ENCODE measurements around the gene TDRD9. TPM values are rescaled to one million over a fixed set of nuclear protein-coding genes. Genes with fewer than 3 reads are reported as not detected.

Gene TDRD9
- total and polyA plus RNA-seq, 7 experiments from 2014 or later: 0.16 to 6.4 (median 0.43) TPM; not detected in 1

DNA sequence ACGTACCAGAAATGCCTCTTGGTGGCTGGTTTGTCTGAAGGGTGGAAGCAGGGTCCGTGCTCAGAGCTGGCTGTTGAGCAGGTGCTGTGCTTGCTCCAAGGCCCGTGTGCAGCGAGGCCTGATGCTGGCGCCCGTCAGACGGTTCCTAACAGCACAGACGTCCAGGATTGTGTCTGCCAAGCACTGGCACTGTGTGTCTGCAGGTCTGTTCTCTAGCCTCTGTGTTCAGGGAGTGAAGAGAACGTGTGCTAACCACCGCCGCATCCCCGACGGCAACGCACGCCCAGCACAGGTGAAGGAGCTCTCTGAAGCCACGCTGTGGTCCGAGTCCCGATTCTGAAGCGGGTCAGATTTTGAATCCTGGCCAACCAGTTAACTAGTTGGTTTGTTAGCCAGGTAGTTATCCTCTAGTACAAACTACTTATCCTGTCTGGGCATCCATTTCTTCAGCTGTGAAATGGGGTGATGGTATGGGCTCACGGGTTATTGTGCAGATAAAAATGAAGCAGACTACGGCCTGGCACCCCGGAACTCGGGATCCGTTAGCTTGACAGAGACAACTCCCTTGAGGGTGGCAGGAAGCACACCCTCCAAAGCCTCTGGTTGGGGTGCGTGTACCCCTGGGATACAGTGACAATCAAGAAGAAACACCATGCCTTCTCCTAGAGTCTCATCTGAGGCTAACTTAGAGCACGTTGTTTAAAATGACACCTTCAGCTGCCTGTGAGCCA, 18.6 kb upstream of the TDRD9 start:
- ChIA-PET CTCF (interaction anchor here (0.6 to 3.6 kb wide), 10 partner anchors 9 to 107 kb away, joined by 3 to 90 read pairs (median 5); no protein-coding TSS in a partner anchor), POLR2A (interaction anchor here (0.7 to 1.9 kb wide), 2 partner anchors 95 to 101 kb away, joined by 3 to 7 read pairs; no protein-coding TSS in a partner anchor)
- Histone ChIP-seq H3K27me3 (ENCODE audit: control insufficient read depth in 2 of 2, insufficient read depth in 2 of 2, low read length in 2 of 2) (no peaks in the 10 kb centered on the region), H3K27ac (ENCODE audit: low read depth, low read length) (peak overlapping the region; percentile 59), H3K4me1 (ENCODE audit: control insufficient read depth in 2 of 2, insufficient read depth in 2 of 2, low read length in 2 of 2) (peaks cover 13 to 23% of the 10 kb centered on the region in 2 donors), H3K9me3 (ENCODE audit: control insufficient read depth in 2 of 3, low read length in 3 of 3) (no peaks in the 10 kb centered on the region), H3K4me3 (ENCODE audit: low read length) (peak overlapping the region; percentile 40), H3K36me3 (ENCODE audit: control insufficient read depth in 2 of 3, insufficient read depth in 3 of 3, low read length in 3 of 3) (peaks cover 7 to 38% (median 15%) of the 10 kb centered on the region in 3 experiments)
- no peaks in the 10 kb centered on the region for H3K9me3 Mint-ChIP-seq
- no peaks in the 10 kb centered on the region for H3K27me3 Mint-ChIP-seq
- no peak for DNase-seq
- peaks cover 9 to 32% (median 28%) of the 10 kb centered on the region in 7 donors for H3K4me1 Mint-ChIP-seq
- intact Hi-C loops (cut with micrococcal nuclease): loop anchor here (1.0 to 10.0 kb wide), 4 partner anchors 23 to 337 kb away; partner anchors contain the start of gene PPP1R13B (in 1 of the 2)
- peak overlapping the region; percentile 70 to 88 (median 78) for H3K4me3 Mint-ChIP-seq
- H3K27ac Mint-ChIP-seq: peak overlapping the region; percentile 73 to 96 (median 84)
- ATAC-seq: no peak
- peaks cover 0 to 16% (median under 1%) of the 10 kb centered on the region in 5 donors for H3K36me3 Mint-ChIP-seq

DNA sequence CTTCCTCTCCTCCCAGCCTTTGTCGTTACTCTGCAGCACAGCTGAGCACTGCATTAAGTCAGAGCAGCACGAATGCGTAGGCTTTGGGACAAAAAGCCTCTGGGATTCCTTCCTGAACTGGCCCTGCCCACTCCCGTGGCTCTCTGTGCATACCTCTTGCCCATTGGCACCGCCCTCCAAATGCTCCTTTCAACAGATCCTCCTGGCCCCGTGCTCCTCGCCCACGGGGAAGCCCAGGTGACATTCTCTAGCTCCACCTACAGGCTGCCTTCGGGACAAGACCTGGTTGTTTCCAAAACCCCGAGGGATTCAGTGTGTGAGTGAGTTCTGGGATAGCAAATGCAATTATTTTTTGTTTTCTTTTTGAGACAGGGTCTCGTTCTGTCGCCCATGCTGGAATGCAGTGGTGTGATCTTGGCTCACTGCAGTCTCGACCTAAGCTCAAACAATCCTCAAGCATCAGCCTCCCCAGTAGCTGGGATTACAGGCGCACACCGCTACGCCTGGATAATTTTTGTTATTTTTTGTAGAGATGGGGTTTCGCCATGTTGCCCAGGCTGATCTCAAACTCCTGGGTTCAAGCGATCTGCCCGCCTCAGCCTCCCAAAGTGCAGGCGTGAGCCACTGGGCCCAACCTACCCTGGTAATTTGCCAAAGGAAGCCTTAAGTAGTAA, 17.9 kb upstream of the TDRD9 start:
- H3K9me3 Mint-ChIP-seq: no peaks in the 10 kb centered on the region
- H3K27me3 Mint-ChIP-seq: no peaks in the 10 kb centered on the region
- DNase-seq (peak; percentile 43 to 74 (median 71)), ATAC-seq (peak; percentile 86)
- H3K27ac Mint-ChIP-seq: peak overlapping the region; percentile 73 to 96 (median 84)
- peaks cover 0 to 20% (median 4%) of the 10 kb centered on the region in 5 donors for H3K36me3 Mint-ChIP-seq
- H3K4me3 Mint-ChIP-seq: peak overlapping the region; percentile 70 to 88 (median 78)
- intact Hi-C loops (cut with micrococcal nuclease): loop anchor here (1.0 to 2.0 kb wide), 3 partner anchors 22 to 338 kb away; no protein-coding TSS in a partner anchor
- Histone ChIP-seq H3K27me3 (ENCODE audit: control insufficient read depth in 2 of 2, insufficient read depth in 2 of 2, low read length in 2 of 2) (no peaks in the 10 kb centered on the region), H3K36me3 (ENCODE audit: control insufficient read depth in 2 of 3, insufficient read depth in 3 of 3, low read length in 3 of 3) (peaks cover 7 to 43% (median 15%) of the 10 kb centered on the region in 3 experiments), H3K4me1 (ENCODE audit: control insufficient read depth in 2 of 2, insufficient read depth in 2 of 2, low read length in 2 of 2) (peaks cover 13 to 23% of the 10 kb centered on the region in 2 donors), H3K4me3 (ENCODE audit: low read length) (peak overlapping the region; percentile 40), H3K27ac (ENCODE audit: low read depth, low read length) (peak overlapping the region; percentile 59), H3K9me3 (ENCODE audit: control insufficient read depth in 2 of 3, low read length in 3 of 3) (no peaks in the 10 kb centered on the region)
- ChIA-PET CTCF (interaction anchor here (0.7 to 3.6 kb wide), 13 partner anchors 9 to 113 kb away, joined by 3 to 90 read pairs (median 5); no protein-coding TSS in a partner anchor), POLR2A (interaction anchor here (0.6 to 1.9 kb wide), 6 partner anchors 50 to 570 kb away, joined by 3 to 7 read pairs (median 4); no protein-coding TSS in a partner anchor)
- H3K4me1 Mint-ChIP-seq: peaks cover 7 to 34% (median 28%) of the 10 kb centered on the region in 7 donors

DNA sequence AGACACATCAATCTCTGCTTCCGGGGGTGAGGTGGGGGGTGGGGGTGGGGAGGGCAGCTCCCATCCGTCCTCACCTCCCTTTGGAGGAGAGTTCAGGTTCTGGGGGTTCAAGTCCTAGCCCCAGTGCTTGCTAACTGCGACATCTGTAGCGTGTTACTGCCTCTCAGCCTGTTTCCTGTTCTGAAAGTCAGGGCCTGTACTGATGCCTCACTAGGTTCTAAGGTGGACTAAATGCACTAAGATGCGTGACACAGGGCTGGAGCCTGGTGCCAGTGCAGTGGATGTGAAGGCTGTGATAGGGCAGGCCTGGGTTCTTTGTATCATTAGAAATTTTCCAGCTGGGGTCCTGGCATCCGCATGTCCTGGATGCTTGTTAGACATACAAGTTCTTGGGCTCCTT, 17.3 kb upstream of the TDRD9 start:
- intact Hi-C loops (cut with micrococcal nuclease): loop anchor here (1.0 to 2.0 kb wide), 3 partner anchors 21 to 338 kb away; no protein-coding TSS in a partner anchor
- no peak for DNase-seq
- POLR2A ChIA-PET: interaction anchor here (0.6 to 1.9 kb wide), 5 partner anchors 51 to 571 kb away, joined by 3 to 7 read pairs (median 4); no protein-coding TSS in a partner anchor
- Histone ChIP-seq H3K27me3 (ENCODE audit: control insufficient read depth in 2 of 2, insufficient read depth in 2 of 2, low read length in 2 of 2) (no peaks in the 10 kb centered on the region), H3K27ac (ENCODE audit: low read depth, low read length) (no peak overlapping the region), H3K9me3 (ENCODE audit: control insufficient read depth in 2 of 3, low read length in 3 of 3) (no peaks in the 10 kb centered on the region), H3K36me3 (ENCODE audit: control insufficient read depth in 2 of 3, insufficient read depth in 3 of 3, low read length in 3 of 3) (peaks cover 7 to 48% (median 15%) of the 10 kb centered on the region in 3 experiments), H3K4me3 (ENCODE audit: low read length) (no peak overlapping the region), H3K4me1 (ENCODE audit: control insufficient read depth in 2 of 2, insufficient read depth in 2 of 2, low read length in 2 of 2) (peaks cover 13 to 23% of the 10 kb centered on the region in 2 donors)
- no peak for ATAC-seq
- Mint-ChIP-seq H3K4me1 (peaks cover 8 to 34% (median 28%) of the 10 kb centered on the region in 7 donors), H3K27ac (no peak overlapping the region), H3K36me3 (peaks cover 0 to 24% (median 4%) of the 10 kb centered on the region in 5 donors), H3K4me3 (peak overlapping the region in 1 of 10 donors; percentile 73), H3K27me3 (no peaks in the 10 kb centered on the region), H3K9me3 (no peaks in the 10 kb centered on the region)
- CTCF ChIA-PET: interaction anchor here (0.7 to 3.6 kb wide), 10 partner anchors 9 to 113 kb away, joined by 3 to 90 read pairs (median 5); no protein-coding TSS in a partner anchor

DNA sequence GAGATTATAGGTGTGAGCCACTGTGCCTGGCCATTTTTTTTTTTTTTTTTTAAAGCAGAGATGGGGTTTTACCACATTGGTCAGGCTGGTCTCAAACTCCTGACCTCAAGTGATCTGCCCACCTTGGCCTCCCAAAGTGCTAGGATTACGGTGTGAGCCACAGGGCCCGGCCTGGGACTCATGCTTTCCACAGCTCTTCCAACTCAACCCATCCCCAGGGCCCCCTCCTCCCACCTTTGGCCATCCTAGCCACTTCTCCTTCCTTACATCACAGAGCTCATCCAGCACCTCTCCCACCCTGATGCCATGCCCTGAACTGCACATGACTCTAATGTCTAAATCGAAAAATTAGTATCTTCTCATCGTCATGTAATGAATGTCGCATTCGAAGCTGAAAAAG, 12.6 kb upstream of the TDRD9 start:
- H3K27ac ChIP-seq (ENCODE audit: low read depth, low read length): no peak overlapping the region

DNA sequence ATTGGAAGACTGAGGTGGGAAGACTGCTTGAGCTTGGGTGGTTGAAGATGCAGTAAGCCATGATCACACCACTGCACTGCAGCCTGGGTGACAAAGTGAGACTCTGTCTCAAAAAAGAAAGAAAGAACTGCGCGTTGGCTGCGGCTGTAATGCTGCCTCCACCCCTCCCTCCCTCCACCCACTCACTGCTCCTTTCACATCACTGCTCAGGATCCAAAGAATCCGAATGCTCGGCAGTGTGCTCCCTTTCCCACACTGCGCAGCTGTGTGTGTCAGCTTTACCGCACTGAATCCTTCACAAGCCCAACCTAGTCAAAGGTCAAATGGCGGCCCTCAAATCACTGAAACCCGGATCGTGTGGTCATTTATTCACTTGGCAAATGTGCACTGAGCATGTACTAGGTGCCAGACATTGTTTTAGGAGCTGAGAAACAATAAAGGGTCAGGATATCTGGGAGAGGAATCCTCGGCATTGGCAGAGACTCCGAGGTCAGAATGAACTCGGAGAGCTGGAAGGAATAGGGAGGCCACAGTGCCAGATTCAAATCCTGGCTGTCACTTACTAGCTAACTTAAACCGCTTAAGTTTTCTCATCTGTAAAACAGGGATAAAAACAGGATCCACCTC, 11.5 kb upstream of the TDRD9 start:
- Histone ChIP-seq H3K36me3 (ENCODE audit: control insufficient read depth in 2 of 3, insufficient read depth in 3 of 3, low read length in 3 of 3) (peaks cover 11 to 67% (median 15%) of the 10 kb centered on the region in 3 experiments), H3K27ac (ENCODE audit: low read depth, low read length) (peak overlapping the region; percentile 19), H3K4me3 (ENCODE audit: low read length) (no peak overlapping the region), H3K9me3 (ENCODE audit: control insufficient read depth in 2 of 3, low read length in 3 of 3) (no peaks in the 10 kb centered on the region), H3K27me3 (ENCODE audit: control insufficient read depth in 2 of 2, insufficient read depth in 2 of 2, low read length in 2 of 2) (no peaks in the 10 kb centered on the region), H3K4me1 (ENCODE audit: control insufficient read depth in 2 of 2, insufficient read depth in 2 of 2, low read length in 2 of 2) (peaks cover 9 to 18% of the 10 kb centered on the region in 2 donors)
- Mint-ChIP-seq H3K27me3 (no peaks in the 10 kb centered on the region), H3K27ac (peak overlapping the region in 2 of 9 donors; percentile 43 to 86), H3K9me3 (no peaks in the 10 kb centered on the region), H3K4me3 (no peak overlapping the region), H3K36me3 (peaks cover 0 to 26% (median 6%) of the 10 kb centered on the region in 5 donors), H3K4me1 (peaks cover 5 to 42% (median 23%) of the 10 kb centered on the region in 7 donors)
- no peak for ATAC-seq
- DNase-seq: no peak
- POLR2A ChIA-PET: interaction anchor here (1.5 kb wide), 1 partner anchor 16 kb away, joined by 5 read pairs; no protein-coding TSS in a partner anchor
- intact Hi-C loops (cut with micrococcal nuclease): no loop called here
- CTCF ChIA-PET: interaction anchor here (0.5 to 1.6 kb wide), 2 partner anchors 15 to 109 kb away, joined by 5 to 9 read pairs; no protein-coding TSS in a partner anchor

More for the DNA sequence above, 12.6 kb upstream of the TDRD9 start:
- H3K36me3 Mint-ChIP-seq: peaks cover 0 to 27% (median 4%) of the 10 kb centered on the region in 5 donors
- H3K27me3 Mint-ChIP-seq: no peaks in the 10 kb centered on the region
- no peaks in the 10 kb centered on the region for H3K27me3 ChIP-seq (ENCODE audit: control insufficient read depth in 2 of 2, insufficient read depth in 2 of 2, low read length in 2 of 2)
- peaks cover 13 to 69% (median 15%) of the 10 kb centered on the region in 3 experiments for H3K36me3 ChIP-seq (ENCODE audit: control insufficient read depth in 2 of 3, insufficient read depth in 3 of 3, low read length in 3 of 3)
- peaks cover 5 to 37% (median 18%) of the 10 kb centered on the region in 7 donors for H3K4me1 Mint-ChIP-seq
- ChIA-PET CTCF (no interaction called here), POLR2A (no interaction called here)
- no peak overlapping the region for H3K4me3 ChIP-seq (ENCODE audit: low read length)
- peaks cover 5 to 15% of the 10 kb centered on the region in 2 donors for H3K4me1 ChIP-seq (ENCODE audit: control insufficient read depth in 2 of 2, insufficient read depth in 2 of 2, low read length in 2 of 2)
- ATAC-seq (no peak), DNase-seq (no peak)
- peak overlapping the region in 4 of 9 donors; percentile 4 to 91 (median 26) for H3K27ac Mint-ChIP-seq
- no peaks in the 10 kb centered on the region for H3K9me3 ChIP-seq (ENCODE audit: control insufficient read depth in 2 of 3, low read length in 3 of 3)
- intact Hi-C loops (cut with micrococcal nuclease): no loop called here
- no peaks in the 10 kb centered on the region for H3K9me3 Mint-ChIP-seq
- H3K4me3 Mint-ChIP-seq: no peak overlapping the region

Data from naive thymus-derived CD4-positive, alpha-beta T cell (primary cell).